H1 (cell line): ENCODE measurements around the gene MYO1G. TPM values are rescaled to one million over a fixed set of nuclear protein-coding genes. Genes with fewer than 3 reads are reported as not detected.

Source experiments
- CTCF ChIA-PET: fragments of 300-600 bp; sonication (Branson Sonifier 250); formaldehyde crosslinking; loops from one replicate; lab custom pipeline; 2021; ENCODE audit not compliant: partially characterized antibody; lab: Charles Lee
- POLR2A ChIA-PET: fragments of 300-600 bp; sonication (Branson Sonifier 250); formaldehyde crosslinking; loops from one replicate; lab custom pipeline; 2021; ENCODE audit warnings: inconsistent platforms; ENCODE audit not compliant: partially characterized antibody; lab: Charles Lee
- DNase-seq, 2 experiments: peaks; one replicate each; pipeline versions ENCODE4 v3.0.0 to v3.0.0-alpha.2; 2010 to 2022; ENCODE audit warnings: low spot score in 2 of 2, low read depth in 1 of 2, mixed read lengths in 1 of 2
- FAIRE-seq: peaks from 2 replicates; lab custom pipeline; 2011; peaks lifted over from hg19 to GRCh38; lab: Jason Lieb, UNC
- H2AFZ ChIP-seq: 2 replicates; pipeline ENCODE4 v1.8.1; 2012; ENCODE audit warnings: low read length, inconsistent platforms
- H2AK5ac ChIP-seq: 2 replicates; pipeline ENCODE4 v1.6.1; 2013; ENCODE audit warnings: low read depth, low read length
- H2BK120ac ChIP-seq: replicated peaks from 2 replicates; pipeline ENCODE3; 2013; ENCODE audit warnings: low read depth, low read length, inconsistent platforms
- H2BK12ac ChIP-seq: 2 replicates; pipeline ENCODE4 v1.6.1; 2013; ENCODE audit warnings: low read depth, low read length
- H2BK15ac ChIP-seq: 2 replicates; pipeline ENCODE4 v1.6.1; 2013; ENCODE audit warnings: low read length
- H2BK20ac ChIP-seq: 2 replicates; pipeline ENCODE4 v1.6.1; 2013; ENCODE audit warnings: low read length
- H2BK5ac ChIP-seq: 2 replicates; pipeline ENCODE4 v1.6.1; 2013; ENCODE audit warnings: low read depth, low read length
- H3K14ac ChIP-seq: 2 replicates; pipeline ENCODE4 v1.6.1; 2013; ENCODE audit warnings: inconsistent platforms; ENCODE audit not compliant: insufficient read length
- H3K18ac ChIP-seq: 2 replicates; pipeline ENCODE4 v1.6.1; 2013; ENCODE audit warnings: low read length; ENCODE audit errors: extremely low read depth
- H3K23ac ChIP-seq: 2 replicates; pipeline ENCODE4 v1.6.1; 2013; ENCODE audit warnings: inconsistent platforms; ENCODE audit not compliant: insufficient read length
- H3K23me2 ChIP-seq: 2 replicates; pipeline ENCODE4 v1.6.1; 2013; ENCODE audit warnings: low read depth, low read length
- H3K27ac ChIP-seq: 2 replicates; pipeline ENCODE4 v1.6.1; 2011; ENCODE audit warnings: low read depth, low read length, inconsistent platforms
- H3K27me3 ChIP-seq, 4 experiments: replicated peaks in 1 of 4; 1 replicate in 1 of 4; 2 replicates in 3 of 4; pipeline versions ENCODE4 v1.6.1 to v1.8.1; 2011 to 2013; ENCODE audit warnings: low read length in 3 of 4, mild to moderate bottlenecking in 3 of 4, inconsistent platforms in 2 of 4, mixed read lengths in 2 of 4, moderate library complexity in 1 of 4; ENCODE audit not compliant: control insufficient read depth in 3 of 4, insufficient read depth in 3 of 4; ENCODE audit errors: extremely low read depth in 1 of 4
- H3K36me3 ChIP-seq, 4 experiments: 2 replicates each; pipeline versions ENCODE4 v1.6.1 to v1.8.1; 2011 to 2013; ENCODE audit warnings: mild to moderate bottlenecking in 4 of 4, low read length in 3 of 4, moderate library complexity in 2 of 4, control low read depth in 1 of 4, inconsistent platforms in 1 of 4; ENCODE audit not compliant: insufficient read depth in 4 of 4, control insufficient read depth in 2 of 4
- H3K4ac ChIP-seq: replicated peaks from 2 replicates; pipeline ENCODE3; 2013; ENCODE audit warnings: low read length, low read depth, mixed read lengths, inconsistent platforms; ENCODE audit not compliant: insufficient read length
- H3K4me1 ChIP-seq, 4 experiments: replicated peaks in 1 of 4; 1 replicate in 1 of 4; 2 replicates in 3 of 4; pipeline versions ENCODE4 v1.6.1 to v1.8.1; 2011 to 2013; ENCODE audit warnings: low read length in 3 of 4, inconsistent platforms in 2 of 4, mixed read lengths in 1 of 4; ENCODE audit not compliant: insufficient read depth in 4 of 4, control insufficient read depth in 3 of 4
- H3K4me2 ChIP-seq, 2 experiments: 2 replicates each; pipeline versions ENCODE4 v1.6.1 to v1.8.1; 2011 to 2013; ENCODE audit warnings: low read depth in 2 of 2, low read length in 2 of 2, control low read depth in 1 of 2, inconsistent platforms in 1 of 2, mild to moderate bottlenecking in 1 of 2; ENCODE audit not compliant: insufficient read depth in 1 of 2
- H3K4me3 ChIP-seq, 4 experiments: fragments of 200-600, 300-600 bp in 1 of 4; sonication (generic), shearing (Covaris generic), sonication (Bioruptor Twin) in 1 of 4; 2 replicates each; pipeline versions ENCODE4 v1.5.1 to v1.8.1; 2011 to 2016; ENCODE audit warnings: low read length in 4 of 4, low read depth in 3 of 4, control low read depth in 2 of 4, inconsistent platforms in 2 of 4, mild to moderate bottlenecking in 2 of 4, mixed read lengths in 1 of 4, moderate library complexity in 1 of 4; ENCODE audit not compliant: insufficient read depth in 2 of 4; ENCODE audit errors: extremely low read depth in 1 of 4
- H3K56ac ChIP-seq: replicated peaks from 2 replicates; pipeline ENCODE3; 2013; ENCODE audit warnings: low read depth, mild to moderate bottlenecking, mixed read lengths, low read length, inconsistent platforms; ENCODE audit not compliant: insufficient read length
- H3K79me1 ChIP-seq: 2 replicates; pipeline ENCODE4 v1.6.1; 2013; ENCODE audit warnings: low read depth, low read length, control low read depth
- H3K79me2 ChIP-seq, 2 experiments: 2 replicates each; pipeline versions ENCODE4 v1.6.1 to v1.8.1; 2012 to 2013; ENCODE audit warnings: low read length in 2 of 2, mild to moderate bottlenecking in 2 of 2, inconsistent platforms in 1 of 2; ENCODE audit not compliant: insufficient read depth in 2 of 2, control insufficient read depth in 1 of 2
- H3K9ac ChIP-seq, 4 experiments: replicated peaks in 1 of 4; 1 replicate in 1 of 4; 2 replicates in 3 of 4; pipeline versions ENCODE4 v1.6.1 to v1.8.1; 2011 to 2013; ENCODE audit warnings: low read depth in 3 of 4, low read length in 3 of 4, control low read depth in 2 of 4, mild to moderate bottlenecking in 2 of 4, moderate library complexity in 2 of 4, inconsistent platforms in 1 of 4; ENCODE audit errors: extremely low read depth in 1 of 4
- H3K9me3 ChIP-seq, 2 experiments: 2 replicates each; pipeline versions ENCODE4 v1.6.1 to v1.8.1; 2012 to 2013; ENCODE audit warnings: mild to moderate bottlenecking in 2 of 2, moderate library complexity in 2 of 2, control low read depth in 1 of 2, inconsistent platforms in 1 of 2, low read depth in 1 of 2, low read length in 1 of 2, mixed read lengths in 1 of 2; ENCODE audit not compliant: insufficient read depth in 2 of 2
- H4K20me1 ChIP-seq, 2 experiments: replicated peaks in 1 of 2; 2 replicates each; pipeline versions ENCODE3 to v1.8.1; 2011 to 2013; ENCODE audit warnings: inconsistent platforms in 2 of 2, low read length in 2 of 2, mild to moderate bottlenecking in 1 of 2; ENCODE audit not compliant: insufficient read depth in 2 of 2, control insufficient read depth in 1 of 2
- H4K5ac ChIP-seq: 2 replicates; pipeline ENCODE4 v1.6.1; 2013; ENCODE audit warnings: low read length, low read depth, mixed read lengths, inconsistent platforms; ENCODE audit not compliant: insufficient read length
- H4K8ac ChIP-seq: 2 replicates; pipeline ENCODE4 v1.8.0; 2013; ENCODE audit warnings: mild to moderate bottlenecking, moderate library complexity, low read length, inconsistent platforms; ENCODE audit not compliant: insufficient read depth; ENCODE audit errors: extremely low read depth
- H4K91ac ChIP-seq: replicated peaks from 2 replicates; pipeline ENCODE3; 2013; ENCODE audit warnings: low read length, mixed read lengths, inconsistent platforms; ENCODE audit not compliant: insufficient read length
- BACH1 ChIP-seq: IDR thresholded peaks from 2 replicates; pipeline ENCODE4 v1.6.1; 2012; ENCODE audit warnings: low read length, improper control_type of control experiment
- CBX8 ChIP-seq: fragments of 300-800, 300-1000 bp; sonication (generic); IDR thresholded peaks from 2 replicates; pipeline ENCODE4 v1.7.1; 2016; ENCODE audit warnings: low read depth, low read length, borderline replicate concordance
- EGR1 ChIP-seq: IDR thresholded peaks from 2 replicates; pipeline ENCODE4 v1.6.1; 2011; ENCODE audit warnings: low read depth, low read length, borderline replicate concordance
- EP300 ChIP-seq, 2 experiments: IDR thresholded peaks; 1 replicate in 1 of 2; 2 replicates in 1 of 2; pipeline ENCODE4 v1.6.1; 2011 to 2012; ENCODE audit warnings: low read depth in 2 of 2, low read length in 2 of 2, mild to moderate bottlenecking in 2 of 2, borderline replicate concordance in 1 of 2, inconsistent platforms in 1 of 2, moderate library complexity in 1 of 2
- HDAC2 ChIP-seq, 2 experiments: fragments of 300-600 bp in 1 of 2; sonication (generic) in 1 of 2; IDR thresholded peaks; 2 replicates each; pipeline ENCODE4 v1.6.1; 2011 to 2012; ENCODE audit warnings: low read depth in 2 of 2, low read length in 2 of 2, mild to moderate bottlenecking in 2 of 2, moderate library complexity in 2 of 2, borderline replicate concordance in 1 of 2, inconsistent platforms in 1 of 2
- HDAC6 ChIP-seq: IDR thresholded peaks from one replicate; pipeline ENCODE4 v1.7.1; 2012; ENCODE audit warnings: low read depth, mild to moderate bottlenecking, inconsistent platforms, low read length, moderate library complexity
- JUN ChIP-seq: IDR thresholded peaks from 2 replicates; pipeline ENCODE4 v1.6.1; 2011; ENCODE audit warnings: low read depth, mild to moderate bottlenecking, improper control_type of control experiment, low read length
- KDM5A ChIP-seq: fragments of 200-600 bp; IDR thresholded peaks from 2 replicates; pipeline ENCODE4 v1.7.1; 2012; ENCODE audit warnings: mild to moderate bottlenecking, low read length, inconsistent platforms, mixed read lengths
- NANOG ChIP-seq: IDR thresholded peaks from 2 replicates; pipeline ENCODE4 v1.6.1; 2011; ENCODE audit warnings: low read length, low read depth, mild to moderate bottlenecking, inconsistent platforms; ENCODE audit not compliant: insufficient read depth, poor library complexity, severe bottlenecking
- POLR2A ChIP-seq, 2 experiments: IDR thresholded peaks; 1 replicate in 1 of 2; 2 replicates in 1 of 2; pipeline ENCODE4 v1.6.1; 2011; ENCODE audit warnings: low read depth in 2 of 2, low read length in 2 of 2, mild to moderate bottlenecking in 2 of 2; ENCODE audit errors: control extremely low read depth in 1 of 2
- POLR2AphosphoS5 ChIP-seq: IDR thresholded peaks from 2 replicates; pipeline ENCODE4 v1.6.1; 2011; ENCODE audit warnings: low read depth, low read length
- SIRT6 ChIP-seq: IDR thresholded peaks from one replicate; pipeline ENCODE4 v1.7.1; 2012; ENCODE audit warnings: low read length, inconsistent platforms
- SIX5 ChIP-seq: IDR thresholded peaks from 2 replicates; pipeline ENCODE4 v1.6.1; 2011; ENCODE audit warnings: mild to moderate bottlenecking, low read depth, low read length
- SP4 ChIP-seq: IDR thresholded peaks from 2 replicates; pipeline ENCODE4 v1.6.1; 2012; ENCODE audit warnings: low read length, inconsistent platforms
- SUZ12 ChIP-seq: fragments of 200-600 bp; sonication (generic); IDR thresholded peaks from 2 replicates; pipeline ENCODE4 v1.6.1; 2012; ENCODE audit warnings: mild to moderate bottlenecking, inconsistent platforms, low read length, moderate library complexity, mixed read lengths
- WGBS, 2 experiments: shearing (Covaris generic) in 1 of 2; methylation state at CpG; one replicate each; pipeline versions ENCODE4 v1.1.6 to v1.1.7; 2013 to 2015; ENCODE audit warnings: low lambda C conversion rate in 2 of 2, mixed read lengths in 2 of 2, inconsistent platforms in 1 of 2, low coverage in 1 of 2, missing lambda C conversion rate in 1 of 2; ENCODE audit not compliant: insufficient replicate concordance in 2 of 2, insufficient coverage in 1 of 2, insufficient read length in 1 of 2; ENCODE audit errors: extremely low coverage in 1 of 2, missing lambda C conversion rate in 1 of 2; 5-methylcytosine and 5-hydroxymethylcytosine counted together
- polyA plus RNA-seq, 7 experiments: library from polyadenylated mRNA; depleted of rRNA in 3 of 7; stranded (reverse) in 5 of 7; unstranded in 2 of 7; fragments of >200 nt in 5 of 7; fragments of 200-250 nt in 2 of 7; gene quantifications; 1 replicate in 5 of 7; 2 replicates in 1 of 7; 4 replicates in 1 of 7; pipeline versions ENCODE4 v1.2.1 to v1.2.3, GENCODE V29; 2011 to 2013; ENCODE audit warnings: missing spikeins in 2 of 7, mixed read lengths in 2 of 7
- total RNA-seq: library from RNA; stranded (reverse); fragmentation: NEBNext Ultra II Directional; extraction: Animal tissue kit (Norgen Biotek cat#: 25700); gene quantifications from 2 replicates; pipeline ENCODE4 v1.2.1, GENCODE V29; 2021

Gene MYO1G
- total and polyA plus RNA-seq, 2 of the 8 experiments (the other 6 are each of a cell fraction or from before 2014, with no cell fraction given) = 0.08 to 0.19 TPM

DNA sequence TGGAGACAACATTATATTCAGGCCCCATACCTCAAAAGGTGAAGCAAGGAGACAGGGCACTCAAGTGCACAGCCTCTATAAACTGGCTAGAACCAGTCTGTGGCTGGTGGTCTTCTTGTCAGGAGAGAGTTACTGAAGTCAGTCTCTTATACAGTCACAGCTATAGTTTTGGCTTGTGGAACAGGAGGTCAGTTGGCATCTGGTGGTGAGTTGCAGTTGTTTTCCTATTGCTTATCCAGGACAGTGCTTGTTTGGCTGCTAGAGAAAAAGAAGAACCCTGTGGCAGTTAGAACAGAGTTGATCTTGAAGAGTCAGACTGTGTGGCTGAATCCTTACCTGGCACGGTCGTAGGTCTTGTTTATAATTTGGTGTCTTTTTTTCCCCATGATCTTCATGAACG, 38.4 kb upstream of the MYO1G start:
- H2BK15ac ChIP-seq = no peak overlapping the region
- H3K23me2 ChIP-seq = no peaks in the 10 kb centered on the region
- no peak overlapping the region for H3K9ac ChIP-seq
- no peak overlapping the region for H3K56ac ChIP-seq
- WGBS, 2 experiments = 58% methylated on average over 3 of the region's 3 CpGs; no CpG with 5 or more reads in 1 of the 2 experiments
- H3K4ac ChIP-seq = no peak overlapping the region
- no peak for FAIRE-seq
- no peaks in the 10 kb centered on the region; a peak in 2 of 8 replicates for H3K36me3 ChIP-seq
- ChIA-PET CTCF (no interaction called here), POLR2A (no interaction called here)
- H4K20me1 ChIP-seq = peaks cover 2 to 3% of the 10 kb centered on the region in 2 experiments
- H3K23ac ChIP-seq = no peak overlapping the region
- H2AK5ac ChIP-seq = no peak overlapping the region
- H2BK120ac ChIP-seq = no peak overlapping the region
- no peak overlapping the region for H2BK12ac ChIP-seq
- H2BK5ac ChIP-seq = no peak overlapping the region
- no peak overlapping the region for H3K18ac ChIP-seq
- H3K79me2 ChIP-seq = peaks cover 0 to 15% of the 10 kb centered on the region in 2 experiments; a peak in 2 of 4 replicates
- H4K5ac ChIP-seq = no peak overlapping the region
- H3K79me1 ChIP-seq = peaks cover 5% of the 10 kb centered on the region
- DNase-seq = no peak
- no peak overlapping the region for H2AFZ ChIP-seq
- H3K4me1 ChIP-seq = no peaks in the 10 kb centered on the region
- TF ChIP-seq HDAC2 (IDR thresholded peaks at IDR 0.05; ENCODE audit: borderline replicate concordance in 1 of 2, low read depth in 2 of 2, low read length in 2 of 2) (no peak), POLR2A (IDR thresholded peaks at IDR 0.05; ENCODE audit: control extremely low read depth in 1 of 2, low read depth in 2 of 2, low read length in 2 of 2) (no peak), JUN (no peak), CBX8 (no peak), EGR1 (no peak), POLR2AphosphoS5 (no peak), BACH1 (no peak), KDM5A (no peak), EP300 (IDR thresholded peaks at IDR 0.05; ENCODE audit: borderline replicate concordance in 1 of 2, low read depth in 2 of 2, low read length in 2 of 2) (no peak), SIX5 (no peak), SUZ12 (no peak), SIRT6 (no peak), NANOG (no peak), SP4 (no peak), HDAC6 (no peak)
- no peak overlapping the region for H2BK20ac ChIP-seq
- H4K8ac ChIP-seq = no peak overlapping the region
- H3K9me3 ChIP-seq = peaks cover 0 to 7% of the 10 kb centered on the region in 2 experiments; a peak in 1 of 4 replicates
- H3K4me2 ChIP-seq = no peak overlapping the region
- H3K27ac ChIP-seq = no peak overlapping the region
- H3K27me3 ChIP-seq = no peaks in the 10 kb centered on the region
- H4K91ac ChIP-seq = no peak overlapping the region
- no peak overlapping the region for H3K14ac ChIP-seq
- H3K4me3 ChIP-seq = no peak overlapping the region
